Measurements from ENCODE around the gene KLK5.

DNA sequence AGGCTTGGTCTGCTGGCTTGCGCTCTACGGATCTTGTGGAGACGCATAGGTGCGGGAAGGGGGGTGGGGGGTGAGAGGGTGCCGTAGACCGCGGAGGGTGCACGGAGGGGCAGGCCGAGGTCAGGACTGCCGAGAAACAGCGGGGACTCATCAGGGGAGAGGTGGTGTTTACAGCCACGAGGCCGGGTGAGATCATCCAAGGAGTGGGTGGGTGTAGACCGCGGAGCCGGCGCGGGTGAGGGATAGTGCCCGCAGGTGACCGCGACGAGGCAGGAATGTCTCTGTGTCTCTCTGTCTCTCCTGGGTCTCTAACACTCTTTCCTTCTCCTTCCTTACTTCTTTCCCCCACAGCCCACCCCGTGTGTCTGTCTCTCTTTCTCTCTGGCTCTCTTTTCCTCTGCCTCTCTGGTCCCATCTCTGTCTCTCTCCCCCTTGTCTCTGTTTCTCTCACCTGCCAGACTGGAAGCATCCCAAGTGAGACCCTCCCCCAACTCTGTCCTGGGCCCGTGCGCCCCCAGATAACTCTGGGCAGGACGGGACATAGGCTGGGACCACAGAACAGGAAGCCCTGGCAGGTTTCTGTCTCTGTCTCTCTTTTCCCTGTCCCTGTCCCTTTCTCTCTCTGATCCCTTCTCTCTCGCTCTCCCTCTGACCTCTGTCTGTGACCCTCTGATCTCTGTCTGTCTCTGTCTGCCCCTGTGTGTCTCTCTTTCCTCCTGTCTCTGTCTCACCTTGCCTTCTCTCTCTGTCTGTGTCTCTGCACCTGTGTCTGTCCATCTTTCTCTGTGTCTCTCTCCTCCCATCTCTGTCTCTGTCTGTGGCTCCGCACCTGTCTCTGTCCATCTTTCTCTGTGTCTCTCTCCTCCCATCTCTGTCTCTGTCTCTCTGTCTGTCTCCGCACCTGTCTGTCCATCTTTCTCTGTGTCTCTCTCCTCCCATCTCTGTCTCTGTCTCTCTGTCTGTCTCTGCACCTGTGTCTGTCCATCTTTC lies 39.8 kb downstream of the KLK5 start:
- TF ChIP-seq SP1 (IDR thresholded peaks at IDR 0.05) (no peak), YY1 (IDR thresholded peaks at IDR 0.05) (no peak), RAD21 (IDR thresholded peaks at IDR 0.05) (no peak), FOXA2 (IDR thresholded peaks at IDR 0.05) (no peak), FOXA1 (IDR thresholded peaks at IDR 0.05) (no peak), RXRA (IDR thresholded peaks at IDR 0.05) (no peak), GABPA (IDR thresholded peaks at IDR 0.05 in 1 of 2, conservative IDR thresholded peaks at IDR 0.05 in 1 of 2) (no peak)
- TF ChIP-seq, protein P1, sequence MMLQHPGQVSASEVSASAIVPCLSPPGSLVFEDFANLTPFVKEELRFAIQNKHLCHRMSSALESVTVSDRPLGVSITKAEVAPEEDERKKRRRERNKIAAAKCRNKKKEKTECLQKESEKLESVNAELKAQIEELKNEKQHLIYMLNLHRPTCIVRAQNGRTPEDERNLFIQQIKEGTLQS (IDR thresholded peaks at IDR 0.05): no peak
- TF ChIP-seq, protein P2, sequence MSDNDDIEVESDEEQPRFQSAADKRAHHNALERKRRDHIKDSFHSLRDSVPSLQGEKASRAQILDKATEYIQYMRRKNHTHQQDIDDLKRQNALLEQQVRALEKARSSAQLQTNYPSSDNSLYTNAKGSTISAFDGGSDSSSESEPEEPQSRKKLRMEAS (IDR thresholded peaks at IDR 0.05): no peak
- TF ChIP-seq, protein P3, sequence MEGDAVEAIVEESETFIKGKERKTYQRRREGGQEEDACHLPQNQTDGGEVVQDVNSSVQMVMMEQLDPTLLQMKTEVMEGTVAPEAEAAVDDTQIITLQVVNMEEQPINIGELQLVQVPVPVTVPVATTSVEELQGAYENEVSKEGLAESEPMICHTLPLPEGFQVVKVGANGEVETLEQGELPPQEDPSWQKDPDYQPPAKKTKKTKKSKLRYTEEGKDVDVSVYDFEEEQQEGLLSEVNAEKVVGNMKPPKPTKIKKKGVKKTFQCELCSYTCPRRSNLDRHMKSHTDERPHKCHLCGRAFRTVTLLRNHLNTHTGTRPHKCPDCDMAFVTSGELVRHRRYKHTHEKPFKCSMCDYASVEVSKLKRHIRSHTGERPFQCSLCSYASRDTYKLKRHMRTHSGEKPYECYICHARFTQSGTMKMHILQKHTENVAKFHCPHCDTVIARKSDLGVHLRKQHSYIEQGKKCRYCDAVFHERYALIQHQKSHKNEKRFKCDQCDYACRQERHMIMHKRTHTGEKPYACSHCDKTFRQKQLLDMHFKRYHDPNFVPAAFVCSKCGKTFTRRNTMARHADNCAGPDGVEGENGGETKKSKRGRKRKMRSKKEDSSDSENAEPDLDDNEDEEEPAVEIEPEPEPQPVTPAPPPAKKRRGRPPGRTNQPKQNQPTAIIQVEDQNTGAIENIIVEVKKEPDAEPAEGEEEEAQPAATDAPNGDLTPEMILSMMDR (IDR thresholded peaks at IDR 0.05; ENCODE audit: low read depth, low read length, missing input control): no peak
- TF ChIP-seq, protein P4, sequence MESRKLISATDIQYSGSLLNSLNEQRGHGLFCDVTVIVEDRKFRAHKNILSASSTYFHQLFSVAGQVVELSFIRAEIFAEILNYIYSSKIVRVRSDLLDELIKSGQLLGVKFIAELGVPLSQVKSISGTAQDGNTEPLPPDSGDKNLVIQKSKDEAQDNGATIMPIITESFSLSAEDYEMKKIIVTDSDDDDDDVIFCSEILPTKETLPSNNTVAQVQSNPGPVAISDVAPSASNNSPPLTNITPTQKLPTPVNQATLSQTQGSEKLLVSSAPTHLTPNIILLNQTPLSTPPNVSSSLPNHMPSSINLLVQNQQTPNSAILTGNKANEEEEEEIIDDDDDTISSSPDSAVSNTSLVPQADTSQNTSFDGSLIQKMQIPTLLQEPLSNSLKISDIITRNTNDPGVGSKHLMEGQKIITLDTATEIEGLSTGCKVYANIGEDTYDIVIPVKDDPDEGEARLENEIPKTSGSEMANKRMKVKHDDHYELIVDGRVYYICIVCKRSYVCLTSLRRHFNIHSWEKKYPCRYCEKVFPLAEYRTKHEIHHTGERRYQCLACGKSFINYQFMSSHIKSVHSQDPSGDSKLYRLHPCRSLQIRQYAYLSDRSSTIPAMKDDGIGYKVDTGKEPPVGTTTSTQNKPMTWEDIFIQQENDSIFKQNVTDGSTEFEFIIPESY (IDR thresholded peaks at IDR 0.05): no peak

Measured in liver (tissue), 3 donors.